AML-193 (cell line): ENCODE measurements around the gene GRK5.

Source experiments
- DNase-seq, 2 experiments: peaks; one replicate each; lab custom pipeline; 2025; lab: John Stamatoyannopoulos, UW

GRK5 gene

GRCh38 chr10:119341459-119342301, 134.3 kb downstream of the GRK5 start:
- no peak for DNase-seq

GRCh38 chr10:119342335-119342734, 135.0 kb downstream of the GRK5 start:
- DNase-seq = no peak

DNA sequence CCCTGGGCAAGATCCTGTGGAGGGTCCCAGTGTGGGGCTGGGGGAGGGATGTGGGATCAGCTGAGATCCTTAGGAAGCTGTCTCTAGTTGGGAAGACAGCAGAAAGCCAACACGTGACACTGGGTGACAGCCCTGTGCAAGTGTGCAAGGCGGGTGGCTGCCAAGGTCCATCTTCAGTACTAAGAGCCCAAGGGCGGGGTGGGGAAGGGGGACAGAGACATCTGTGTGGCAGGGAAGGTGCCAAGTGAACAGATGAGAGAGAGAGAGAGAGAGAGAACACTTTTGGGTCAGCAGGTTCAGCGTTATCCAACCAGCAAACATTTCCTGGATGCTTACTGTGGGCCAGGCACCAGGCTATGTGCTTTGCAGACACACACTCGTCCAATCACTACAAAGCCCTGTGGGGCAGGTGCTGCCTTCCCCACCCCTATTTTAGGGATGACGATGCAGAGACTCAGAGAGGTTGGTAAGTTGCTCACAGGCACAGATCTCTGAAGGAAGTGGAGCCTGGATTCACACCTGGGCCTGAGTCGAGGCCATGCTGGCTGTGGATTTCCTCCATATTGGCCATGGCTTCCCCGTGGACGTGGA, 135.7 kb downstream of the GRK5 start:
- DNase-seq = no peak

- DNase-seq = no peak
Observed at GRCh38 chr10:119344381-119344780, 137.0 kb downstream of the GRK5 start.

DNA sequence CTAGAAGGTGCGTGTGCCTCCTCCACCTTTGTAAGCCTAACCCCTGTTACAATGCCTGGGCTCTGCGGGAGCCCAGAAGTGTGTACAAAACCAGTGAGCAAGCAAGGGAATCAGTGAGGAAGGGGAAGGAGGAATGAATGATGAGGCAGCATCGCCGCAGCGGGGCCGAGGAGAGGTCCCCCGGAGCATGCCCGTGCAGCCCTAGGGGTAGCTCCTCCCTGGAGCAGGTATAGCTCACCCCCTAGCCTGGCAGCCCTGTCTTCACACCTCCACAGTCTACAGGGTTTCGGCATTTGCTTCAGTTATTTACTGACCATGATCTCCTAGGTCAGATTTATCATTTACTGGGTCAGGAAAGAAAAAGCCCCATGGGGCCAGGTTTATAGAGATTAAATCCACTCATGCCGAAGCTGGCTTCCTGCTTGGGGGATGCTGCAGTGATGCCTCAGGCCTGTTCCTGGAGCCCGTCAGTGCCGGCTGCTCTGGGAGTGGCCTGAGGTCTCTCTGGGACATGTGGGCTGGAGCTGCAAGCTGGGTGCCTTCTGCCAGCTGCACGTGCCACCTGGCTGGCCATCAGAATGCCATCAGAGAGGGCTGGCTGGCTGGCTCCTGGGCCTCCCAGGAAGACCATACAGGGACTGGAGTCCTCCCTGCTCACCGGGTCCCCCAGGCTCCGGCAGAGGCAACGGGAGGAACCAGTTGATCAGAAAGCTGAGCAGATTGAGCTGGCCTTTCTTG, 138.9 kb downstream of the GRK5 start:
- no peak for DNase-seq

DNA sequence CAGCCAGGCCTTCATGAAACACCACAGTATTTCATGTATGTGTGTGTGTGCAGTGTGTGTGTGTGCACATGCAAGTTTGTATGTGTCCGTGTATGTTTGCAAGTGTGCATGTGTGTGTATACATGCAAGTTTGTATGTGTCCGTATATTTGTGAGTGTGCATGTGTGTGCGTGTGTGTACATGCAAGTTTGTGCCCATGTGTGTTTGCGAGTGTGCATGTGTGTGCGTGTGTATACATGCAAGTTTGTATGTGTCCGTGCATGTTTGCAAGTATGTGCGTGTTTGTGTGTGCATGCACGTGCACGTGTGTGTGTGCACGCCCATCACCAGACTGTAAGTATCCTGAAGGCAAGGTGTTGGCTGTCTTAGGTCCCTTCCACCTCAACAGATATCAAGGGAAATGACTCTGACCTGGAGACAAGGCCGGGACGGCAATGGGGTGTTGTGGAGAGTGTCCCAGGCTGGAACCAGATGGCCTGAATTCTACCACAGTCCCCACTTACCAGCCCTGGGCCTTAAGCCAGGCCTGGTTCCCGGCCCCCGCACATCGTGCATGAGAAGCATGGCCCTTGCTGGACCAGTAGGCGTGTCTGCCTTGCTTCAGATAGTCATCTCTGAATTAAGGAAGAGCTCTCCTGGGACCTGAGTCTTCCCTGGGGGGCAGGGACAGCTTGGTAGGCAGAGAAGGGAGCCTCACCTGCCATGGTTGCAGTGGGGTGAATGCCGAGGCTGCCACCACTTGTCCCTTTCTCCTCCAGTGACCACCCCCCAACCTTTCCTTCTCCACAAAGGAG, 140.0 kb downstream of the GRK5 start:
- DNase-seq = no peak

DNA sequence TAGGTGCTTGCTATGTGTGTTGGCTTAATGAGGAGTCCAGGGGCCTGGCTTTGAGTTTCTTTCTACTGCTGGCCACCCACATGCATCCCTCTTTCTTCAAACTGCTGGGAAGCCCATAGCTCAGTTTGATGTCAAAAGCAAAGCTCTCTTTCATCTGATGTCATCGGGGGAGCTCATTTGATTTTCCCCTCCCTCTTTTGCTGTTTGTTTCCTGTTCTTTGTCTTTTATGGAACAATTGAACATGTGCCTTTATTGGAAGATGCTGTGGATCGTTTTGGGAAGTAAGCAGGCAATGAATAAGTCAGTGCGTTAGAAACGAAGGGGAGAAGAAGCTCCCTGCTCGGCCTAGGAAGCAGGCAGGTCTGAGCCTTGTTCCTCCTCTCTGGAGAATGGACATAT, 140.7 kb downstream of the GRK5 start:
- DNase-seq = no peak

DNA sequence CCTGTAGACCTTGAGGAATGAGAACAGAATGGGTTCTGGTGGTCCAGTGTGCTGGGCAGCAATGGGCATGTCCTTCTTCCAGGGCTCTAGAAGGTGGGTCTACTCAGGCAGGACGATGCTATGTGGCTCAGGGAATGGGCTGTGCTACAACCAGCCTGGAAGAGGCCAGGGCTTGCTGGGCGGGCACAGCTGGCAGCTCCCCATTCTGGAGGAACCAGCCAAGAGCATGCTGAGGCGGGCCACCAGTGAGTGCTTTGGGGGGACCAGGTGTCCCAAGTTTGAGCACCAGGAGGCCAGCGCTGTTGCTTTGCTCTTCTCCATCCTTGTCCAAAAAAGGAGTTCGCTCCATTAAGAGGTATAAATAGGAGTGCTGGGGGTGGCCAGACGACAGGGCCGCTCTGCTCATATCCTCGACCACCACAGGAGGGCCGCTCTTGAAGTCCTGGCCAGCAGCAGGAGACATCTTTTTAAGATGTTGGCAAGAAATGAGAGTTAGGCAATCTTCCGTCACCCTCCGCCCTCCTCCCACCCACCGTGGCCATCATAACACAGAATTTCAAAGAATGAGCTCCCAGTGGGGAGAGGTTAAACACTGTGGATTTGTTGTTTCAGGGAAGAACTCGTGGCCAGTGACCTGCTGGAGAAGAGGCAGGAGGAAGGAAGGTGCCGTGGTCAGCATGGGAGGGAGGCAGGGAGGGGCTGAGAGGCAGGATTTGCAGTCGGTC, 141.3 kb downstream of the GRK5 start:
- DNase-seq = no peak

GRCh38 chr10:119349341-119349740, 142.0 kb downstream of the GRK5 start:
- DNase-seq = no peak

- no peak for DNase-seq
Observed at GRCh38 chr10:119349937-119350501, 142.6 kb downstream of the GRK5 start.

DNA sequence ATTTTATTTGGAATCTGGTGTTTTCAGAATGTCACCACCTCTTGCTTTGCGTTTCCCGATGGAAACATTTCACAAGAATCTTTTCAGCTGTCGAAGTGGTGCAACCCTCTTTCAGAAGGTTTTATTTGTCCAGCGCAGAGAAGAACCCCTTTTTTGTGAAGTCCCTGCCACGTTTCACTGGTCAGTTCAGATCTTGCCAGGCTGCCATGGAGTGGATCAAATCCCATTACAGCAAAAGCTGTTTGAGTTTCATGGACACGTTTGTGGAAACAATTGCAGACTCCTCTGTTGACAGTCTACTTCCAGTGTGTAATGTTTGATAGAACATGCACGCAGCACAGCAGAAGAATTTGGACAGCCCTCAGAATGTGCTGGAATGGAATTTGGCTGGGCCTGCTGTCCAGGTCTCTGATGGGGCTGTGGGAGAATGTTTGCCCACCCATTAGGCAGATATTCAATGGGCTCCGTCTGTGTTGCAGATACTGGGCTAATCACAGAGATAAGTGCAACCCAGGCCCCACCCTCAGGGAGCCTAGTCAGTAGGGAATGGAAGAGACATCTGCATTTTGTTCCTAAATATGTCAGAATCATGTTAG, 143.2 kb downstream of the GRK5 start:
- DNase-seq = no peak

DNA sequence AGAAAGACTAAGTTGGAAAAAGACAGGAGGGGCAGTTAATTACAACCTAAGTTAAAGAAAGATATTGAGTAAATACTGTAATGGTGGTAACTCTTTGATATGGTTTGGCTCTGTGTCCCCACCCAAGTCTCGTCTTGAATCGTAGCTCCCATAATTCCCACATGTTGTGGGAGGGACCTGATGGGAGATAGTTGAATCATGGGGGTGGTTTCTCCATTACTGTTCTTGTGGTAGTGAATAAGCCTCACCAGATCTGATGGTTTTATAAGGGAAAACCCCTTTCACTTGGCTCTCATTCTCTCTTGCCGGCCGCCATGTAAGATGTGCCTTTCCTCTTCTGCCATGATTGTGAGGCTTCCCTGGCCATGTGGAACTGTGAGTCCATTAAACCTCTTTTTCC, 143.8 kb downstream of the GRK5 start:
- no peak for DNase-seq

DNA sequence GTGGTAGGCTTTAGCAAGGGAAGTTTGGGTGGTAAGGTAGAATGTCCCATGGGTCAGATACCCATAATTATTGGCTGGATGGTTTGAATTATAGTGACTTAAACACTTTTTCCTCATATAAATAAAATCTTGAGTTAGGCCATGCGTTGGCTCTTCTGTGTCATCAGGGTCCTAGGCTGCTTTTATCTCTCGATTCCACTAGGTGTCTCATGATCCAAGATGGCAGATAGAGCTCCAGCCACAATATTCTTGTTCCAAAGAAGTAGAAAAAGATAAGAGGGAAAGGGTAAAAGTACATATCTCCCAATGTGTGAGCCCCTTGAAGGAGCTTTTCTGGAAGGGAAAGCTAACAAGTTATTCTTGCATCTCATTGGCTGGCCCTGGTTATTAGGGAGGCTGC, 144.7 kb downstream of the GRK5 start:
- no peak for DNase-seq

DNA sequence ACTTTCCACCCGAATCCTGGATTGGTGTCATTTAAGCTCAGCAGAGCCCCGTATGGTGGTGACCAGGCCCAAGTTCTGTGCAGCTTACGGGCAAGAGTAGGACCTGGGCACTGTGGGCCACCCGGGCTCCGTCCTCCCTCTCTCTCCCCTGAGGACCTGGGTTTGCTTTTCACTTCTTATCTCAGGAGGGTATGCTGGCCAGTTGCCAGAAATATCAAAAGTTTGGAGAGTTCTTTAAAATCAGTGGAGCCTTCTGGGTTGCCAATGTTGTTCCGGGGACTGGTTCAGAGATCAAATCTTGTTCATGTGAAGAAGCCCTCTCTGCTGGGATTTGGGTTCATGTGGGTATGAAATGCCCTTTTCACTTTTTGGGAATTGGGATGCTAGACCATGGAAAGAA, 145.4 kb downstream of the GRK5 start:
- DNase-seq = no peak

GRCh38 chr10:119353421-119353820, 146.1 kb downstream of the GRK5 start:
- no peak for DNase-seq

DNA sequence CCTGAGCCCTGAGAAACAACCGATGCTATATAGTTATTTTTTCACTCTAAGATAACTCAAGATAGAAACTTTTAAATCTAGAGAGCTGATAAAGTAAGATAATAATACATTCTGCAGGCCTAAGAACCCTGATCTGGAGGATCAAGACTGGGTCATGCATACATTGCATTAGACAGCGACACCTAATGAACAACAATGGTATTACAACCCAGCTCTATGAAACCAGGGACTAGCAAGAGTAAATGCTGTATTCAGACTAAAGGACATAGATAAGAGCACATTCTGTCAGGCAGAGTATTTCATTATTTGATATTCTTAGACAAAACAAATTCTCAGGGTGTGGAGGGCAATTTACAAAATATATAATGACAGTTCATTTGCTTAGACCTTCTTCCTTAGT, 148.6 kb downstream of the GRK5 start:
- no peak for DNase-seq

DNA sequence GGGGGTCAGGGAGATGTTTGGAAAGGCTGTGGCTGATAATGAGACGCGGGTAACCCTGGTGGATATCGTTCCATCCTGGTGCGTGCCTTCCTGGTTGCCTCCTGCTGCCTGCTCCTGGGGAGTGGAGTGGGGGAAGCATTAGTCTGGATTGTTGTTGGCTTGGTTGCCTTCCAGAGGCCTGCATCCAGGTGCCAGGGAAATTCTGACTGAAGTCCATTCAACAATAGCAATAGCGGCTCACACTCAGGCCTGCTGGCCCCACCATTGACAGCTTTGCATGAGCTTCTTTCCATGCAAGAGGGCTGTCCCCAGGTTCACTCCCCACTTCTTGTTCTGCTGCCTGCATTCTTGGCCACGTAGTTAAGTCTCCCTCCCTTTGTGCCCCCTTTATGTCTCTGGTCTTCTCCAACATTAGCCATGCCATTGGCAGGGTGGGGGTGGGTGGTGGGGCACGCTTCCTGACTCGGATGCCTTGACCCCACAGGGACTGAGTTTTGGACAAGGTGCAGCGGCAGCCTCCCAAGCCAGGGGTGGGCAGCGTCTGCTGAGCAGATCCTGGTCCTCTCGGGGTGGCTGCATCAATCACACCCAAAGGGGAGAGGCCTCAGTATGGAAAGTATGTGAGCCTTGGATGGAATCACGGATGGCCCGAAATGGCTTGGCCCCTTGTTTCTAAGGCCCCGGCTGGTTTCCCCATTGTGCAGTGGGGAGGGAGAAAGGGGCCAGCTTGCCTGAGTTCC, 150.2 kb downstream of the GRK5 start:
- no peak for DNase-seq

- DNase-seq = no peak
Observed at GRCh38 chr10:119358152-119358512, 150.8 kb downstream of the GRK5 start.

GRCh38 chr10:119358567-119358966, 151.2 kb downstream of the GRK5 start:
- DNase-seq = no peak

DNA sequence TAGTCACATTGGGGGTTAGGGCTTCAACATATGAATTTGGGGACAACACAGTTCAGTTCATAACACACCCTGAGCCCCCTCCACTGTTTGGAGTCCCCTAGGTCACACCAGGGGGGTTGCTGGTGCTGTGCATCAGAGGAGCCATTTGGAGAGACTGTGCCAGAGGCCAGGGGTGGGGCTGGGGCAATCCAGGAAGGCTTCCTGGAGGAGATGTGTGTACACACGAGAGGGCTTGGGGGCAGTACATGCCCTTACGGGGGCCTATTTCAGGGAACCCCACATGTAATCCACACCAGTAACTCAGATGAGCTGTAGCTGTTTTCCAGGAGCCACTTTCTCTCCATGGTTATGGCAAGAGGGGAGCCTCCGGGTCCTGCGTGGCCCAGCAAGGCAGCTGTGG, 151.7 kb downstream of the GRK5 start:
- DNase-seq = no peak
